ENCODE data around the gene ZNF217.

GRCh38 chr20:53517146-53517545, 76.5 kb downstream of the ZNF217 start:
- TF ChIP-seq CTCF (IDR thresholded peaks at IDR 0.05) = no peak
- TF ChIP-seq EZH2 (IDR thresholded peaks at IDR 0.05; ENCODE audit: borderline replicate concordance, insufficient read depth, low read depth, low read length, poor library complexity, severe bottlenecking) = no peak

Data from B cell (primary cell).